ENCODE measurements around the gene TYW3.
"Not testable (repeated sequence)": the region's sequence is repeated elsewhere in the genome, so short reads cannot be mapped to it uniquely, and the experiment has no call there.

TYW3 gene

DNA sequence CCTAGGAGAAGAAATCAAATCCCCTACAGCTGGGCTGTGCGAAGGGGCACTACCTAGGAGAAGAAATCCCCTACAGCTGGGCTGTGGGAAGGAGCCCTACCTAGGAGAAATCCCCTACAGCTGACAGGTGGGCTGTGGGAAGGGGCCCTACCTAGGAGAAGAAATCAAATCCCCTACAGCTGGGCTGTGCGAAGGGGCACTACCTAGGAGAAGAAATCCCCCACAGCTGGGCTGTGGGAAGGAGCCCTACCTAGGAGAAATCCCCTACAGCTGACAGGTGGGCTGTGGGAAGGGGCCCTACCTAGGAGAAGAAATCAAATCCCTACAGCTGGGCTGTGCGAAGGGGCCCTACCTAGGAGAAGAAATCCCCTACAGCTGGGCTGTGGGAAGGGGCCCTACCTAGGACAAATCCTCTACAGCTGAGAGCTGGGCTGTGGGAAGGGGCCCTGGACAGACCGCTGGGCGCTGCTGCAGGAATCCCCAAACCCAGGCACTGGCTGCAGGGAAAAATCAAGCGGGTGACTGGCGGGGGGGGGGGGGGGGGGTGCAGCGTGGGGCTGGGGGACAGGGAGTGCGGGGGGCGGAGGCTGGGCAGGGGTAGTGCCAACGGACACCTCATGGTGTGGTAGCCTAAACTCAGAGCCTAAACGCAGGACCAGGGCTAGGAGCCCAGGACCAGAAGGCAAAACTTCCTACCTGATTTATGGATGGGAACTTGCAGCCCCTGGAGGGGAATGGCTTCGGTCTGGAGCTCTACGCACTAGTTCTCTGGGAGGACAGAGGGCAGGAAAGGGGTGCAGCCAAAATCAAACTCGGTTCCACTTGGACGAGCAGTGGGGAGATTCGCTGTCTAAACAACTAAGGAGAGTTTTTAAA lies 643 bp upstream of the TYW3 start:
- not testable (repeated sequence) for DNase-seq

DNA sequence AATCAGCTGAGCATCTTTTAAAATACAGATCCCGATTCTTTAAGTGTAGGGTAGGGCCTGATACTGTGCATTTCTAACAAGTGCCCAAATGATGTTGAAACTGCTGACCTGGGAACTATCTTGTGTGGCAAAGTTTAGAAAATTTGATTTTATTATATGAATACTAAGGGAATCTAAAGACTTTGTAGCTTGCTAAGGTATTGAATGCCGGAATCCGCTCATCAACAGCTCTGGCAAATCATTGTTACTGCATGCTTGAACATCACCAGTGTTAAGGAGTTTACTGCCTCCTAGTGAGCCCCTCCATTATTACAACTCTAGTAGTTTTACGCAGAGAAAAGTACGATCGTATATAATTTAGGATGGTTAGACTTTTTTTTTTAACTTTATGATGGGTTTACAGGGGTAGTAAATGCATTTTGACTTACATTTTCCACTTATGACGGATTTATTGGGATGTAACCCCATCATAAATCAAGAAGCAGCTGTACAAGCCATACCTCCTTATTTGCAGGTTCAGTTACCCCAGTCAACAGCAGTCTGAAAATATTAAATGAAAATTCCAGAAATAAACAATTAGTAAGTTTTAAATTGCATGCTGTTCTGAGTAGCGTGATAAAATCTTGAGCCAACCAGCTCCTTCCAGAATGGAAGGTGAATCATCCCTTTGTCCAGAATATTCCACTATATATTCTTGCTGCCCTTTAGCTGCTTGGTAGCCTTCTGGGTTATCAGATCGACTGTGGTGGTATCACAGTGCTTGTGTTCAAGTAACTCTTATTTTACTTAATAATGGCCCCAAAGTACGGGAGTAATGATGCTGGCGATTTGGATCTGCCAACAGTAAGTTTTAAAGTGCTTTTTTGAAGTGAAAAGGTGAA lies 892 bp downstream of the TYW3 start:
- DNase-seq: no peak

GRCh38 chr1:74737333-74737732 lies 4.4 kb downstream of the TYW3 start:
- DNase-seq: no peak

DNA sequence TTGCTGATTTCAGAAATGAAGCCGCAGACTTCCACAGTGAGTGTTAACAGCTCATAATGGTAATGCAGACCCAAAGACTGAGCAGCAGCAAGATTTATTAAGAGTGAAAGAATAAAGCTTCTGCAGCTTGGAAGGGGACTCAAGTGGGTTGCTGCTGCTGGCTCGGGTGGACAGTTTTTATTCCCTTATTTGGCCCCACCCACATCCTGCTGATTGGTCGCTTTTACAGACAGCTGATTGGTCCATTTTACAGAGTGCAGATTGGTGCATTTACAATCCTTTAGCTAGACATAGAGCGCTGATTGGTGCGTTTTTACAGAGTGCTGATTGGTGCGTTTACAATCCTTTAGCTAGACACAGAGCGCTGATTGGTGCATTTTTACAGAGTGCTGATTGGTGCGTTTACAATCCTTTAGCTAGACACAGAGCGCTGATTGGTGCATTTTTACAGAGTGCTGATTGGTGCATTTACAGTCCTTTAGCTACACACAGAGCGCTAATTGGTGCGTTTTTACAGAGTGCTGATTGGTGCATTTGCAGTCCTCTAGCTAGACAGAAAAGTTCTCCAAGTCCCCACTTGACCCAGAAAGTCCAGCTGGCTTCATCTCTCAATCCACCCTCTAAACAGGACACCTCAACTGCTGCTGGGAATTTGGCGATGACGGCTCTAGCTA lies 7.5 kb downstream of the TYW3 start:
- not testable (repeated sequence) for DNase-seq

DNA sequence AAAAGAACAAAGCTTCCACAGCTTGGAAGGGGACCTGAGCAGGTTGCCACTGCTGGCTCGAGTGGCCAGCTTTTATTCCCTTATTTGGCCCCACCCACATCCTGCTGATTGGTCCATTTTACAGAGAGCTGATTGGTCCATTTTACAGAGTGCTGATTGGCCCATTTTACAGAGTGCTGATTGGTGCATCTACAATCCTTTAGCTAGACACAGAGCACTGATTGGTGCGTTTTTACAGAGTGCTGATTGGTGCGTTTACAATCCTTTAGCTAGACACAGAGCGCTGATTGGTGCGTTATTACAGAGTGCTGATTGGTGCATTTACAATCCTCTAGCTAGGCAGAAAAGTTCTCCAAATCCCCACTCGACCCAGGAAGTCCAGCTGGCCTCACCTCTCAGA lies 12.3 kb downstream of the TYW3 start:
- DNase-seq: not testable (repeated sequence)

DNA sequence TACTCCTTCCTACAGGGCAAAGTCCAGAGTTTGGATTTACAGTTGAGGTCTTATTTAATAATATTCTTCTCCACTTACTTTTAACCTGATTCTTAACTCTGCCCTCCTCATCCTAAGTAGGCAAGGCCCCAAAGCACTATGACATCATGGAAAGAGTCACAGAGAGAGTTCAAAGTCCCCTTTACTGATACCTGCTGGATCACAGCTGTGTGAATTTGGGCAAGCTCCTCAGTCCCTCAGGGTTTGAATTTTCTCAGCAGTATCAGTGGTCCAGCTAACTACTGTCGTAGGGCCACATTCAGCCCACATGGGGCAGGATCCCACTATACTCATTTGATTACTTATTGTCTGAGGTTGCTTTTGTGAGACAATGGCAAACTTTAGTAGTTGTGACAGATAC lies 16.0 kb downstream of the TYW3 start:
- DNase-seq: no peak

- DNase-seq: no peak
These were observed 20.2 kb downstream of the TYW3 start for GRCh38 chr1:74753104-74753503.

DNA sequence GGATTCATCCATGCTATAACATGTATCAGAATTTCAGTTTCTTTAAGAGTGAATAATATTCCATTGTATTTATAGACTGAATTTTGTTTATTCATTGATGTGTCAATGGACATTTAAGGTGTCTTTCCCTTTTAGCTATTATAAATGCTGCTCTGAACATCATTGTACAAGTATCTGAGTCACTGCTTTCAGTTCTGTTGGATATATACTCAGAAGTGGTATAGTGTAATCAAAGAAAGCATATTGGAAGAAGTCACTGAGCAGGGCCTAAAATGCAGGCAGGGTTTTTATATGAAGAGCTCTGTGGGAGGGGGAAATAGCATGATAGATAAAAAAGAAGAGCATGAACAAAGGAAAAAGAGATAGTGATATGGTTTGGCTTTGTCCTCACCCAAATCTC lies 22.5 kb downstream of the TYW3 start:
- no peak for DNase-seq

DNA sequence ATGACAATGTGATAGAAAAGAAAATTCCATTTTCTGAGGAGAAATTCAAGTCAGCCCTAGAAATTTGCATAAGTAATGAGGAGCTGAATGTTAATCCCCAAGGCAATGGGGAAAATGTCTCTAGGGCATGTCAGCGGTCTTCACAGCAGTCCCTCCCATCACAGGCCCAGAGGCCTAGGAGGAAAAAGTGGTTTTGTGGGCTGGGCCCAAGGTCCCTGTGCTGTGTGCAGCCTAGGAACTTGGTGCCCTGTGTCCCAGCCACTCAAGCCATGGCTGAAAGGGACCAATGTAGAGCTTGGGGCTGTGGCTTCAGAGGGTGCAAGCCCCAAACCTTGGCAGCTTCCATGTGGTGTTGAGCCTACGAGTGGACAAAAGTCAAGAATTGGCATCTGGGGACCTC lies 23.7 kb downstream of the TYW3 start:
- DNase-seq: not testable (repeated sequence)

DNA sequence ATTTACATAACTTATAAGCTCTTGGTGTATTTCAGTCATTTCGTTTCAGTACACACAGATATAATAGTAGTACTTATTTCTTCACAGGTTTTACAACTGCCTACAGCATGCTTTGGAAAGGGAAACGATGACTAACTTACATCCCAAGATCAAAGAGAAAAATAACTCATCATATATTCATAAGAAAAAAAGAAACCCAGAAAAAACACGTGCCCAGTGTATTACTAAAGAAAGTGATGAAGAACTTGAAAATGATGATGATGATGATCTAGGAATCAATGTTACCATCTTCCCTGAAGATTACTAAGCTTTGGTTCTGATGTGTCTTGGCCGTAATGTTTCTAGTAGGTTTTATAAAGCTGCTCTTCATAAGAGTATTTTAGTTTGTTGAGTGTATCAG lies 30.9 kb downstream of the TYW3 start:
- DNase-seq: no peak

- DNase-seq: no peak
These were observed 33.6 kb downstream of the TYW3 start for GRCh38 chr1:74766579-74766978.

- no peak for DNase-seq
These were observed 34.5 kb downstream of the TYW3 start for GRCh38 chr1:74767490-74767889.

DNA sequence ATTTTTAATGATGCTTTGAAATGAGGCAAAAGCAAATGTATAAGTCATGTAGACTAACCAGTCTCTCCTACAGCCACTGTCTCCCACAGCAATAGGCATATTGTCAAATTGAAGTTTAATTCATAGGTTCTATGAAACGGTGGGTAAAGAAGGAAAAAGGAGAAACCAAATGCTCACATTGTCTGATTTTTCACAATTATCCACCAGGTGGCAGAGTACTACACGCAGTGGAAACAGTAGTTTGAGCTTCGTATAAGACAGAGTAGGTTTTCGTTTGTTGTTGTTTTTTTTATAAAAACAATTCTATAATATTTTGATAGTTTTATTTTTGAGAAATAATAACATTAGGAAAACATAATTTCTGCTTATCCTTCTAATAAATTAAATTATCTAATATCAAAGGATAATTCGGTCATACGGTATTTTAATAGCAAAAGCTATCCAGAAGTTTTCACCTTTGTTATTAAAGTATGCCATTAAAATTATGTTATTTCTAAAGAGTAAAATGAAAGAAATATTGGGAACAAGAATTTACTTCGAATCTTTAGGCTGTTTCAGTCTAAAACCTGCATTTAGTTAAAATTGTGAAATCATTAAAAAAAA lies 39.1 kb downstream of the TYW3 start:
- no peak for DNase-seq

DNA sequence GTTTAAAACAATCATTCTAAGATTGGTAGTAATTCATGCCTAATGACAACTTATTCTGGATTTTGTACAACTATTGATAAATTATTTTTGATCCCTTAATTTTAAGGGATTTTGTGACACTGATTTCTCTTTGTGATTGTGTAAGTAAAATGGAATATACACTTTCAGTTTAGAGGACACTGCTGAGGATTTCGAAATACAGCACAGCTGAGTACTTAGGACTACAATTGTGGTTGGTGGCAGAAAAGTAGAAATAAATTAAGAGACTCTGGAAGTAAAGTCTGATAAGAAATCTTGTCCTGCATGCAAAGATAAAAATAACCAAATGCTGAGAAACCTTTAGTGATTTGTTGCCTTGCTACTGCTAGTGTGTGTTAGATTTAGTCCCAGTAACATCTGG lies 40.0 kb downstream of the TYW3 start:
- no peak for DNase-seq

GRCh38 chr1:74773582-74773981 lies 40.6 kb downstream of the TYW3 start:
- DNase-seq: no peak

DNA sequence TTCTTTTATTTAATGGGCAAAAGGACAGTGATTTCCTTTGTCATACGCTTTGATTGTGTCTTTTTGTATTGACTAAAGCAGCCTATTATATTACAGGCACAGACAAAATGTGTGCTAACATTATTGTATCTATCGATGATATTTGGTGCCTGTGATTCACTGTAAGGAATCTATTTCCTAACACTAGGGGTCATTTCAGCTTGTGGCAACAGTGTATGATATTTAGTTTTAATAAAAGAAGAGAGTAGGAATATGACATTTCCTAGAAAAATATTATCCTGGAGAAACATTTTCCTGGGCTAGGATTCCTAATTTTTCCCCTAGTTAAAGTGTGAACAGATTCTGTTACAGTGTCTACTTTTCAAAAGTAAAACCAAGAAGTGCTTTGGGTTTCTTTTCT lies 42.8 kb downstream of the TYW3 start:
- no peak for DNase-seq

- DNase-seq: no peak
These were observed 44.6 kb downstream of the TYW3 start for GRCh38 chr1:74777525-74777924.

GRCh38 chr1:74779750-74780149 lies 46.8 kb downstream of the TYW3 start:
- no peak for DNase-seq

GRCh38 chr1:74780594-74780993 lies 47.6 kb downstream of the TYW3 start:
- no peak for DNase-seq

- DNase-seq: no peak
These were observed 53.0 kb downstream of the TYW3 start for GRCh38 chr1:74785944-74786343.

GRCh38 chr1:74790453-74790852 lies 57.5 kb downstream of the TYW3 start:
- DNase-seq: no peak

GRCh38 chr1:74791491-74791890 lies 58.5 kb downstream of the TYW3 start:
- no peak for DNase-seq

- DNase-seq: no peak
These were observed 66.2 kb downstream of the TYW3 start for GRCh38 chr1:74799119-74799657.
